HG03064 (cell line): ENCODE results near the gene PTPN7.
"Not testable (repeated sequence)": the region's sequence is repeated elsewhere in the genome, so short reads cannot be mapped to it uniquely, and the experiment has no call there.

Source experiments
- ATAC-seq: cut with Tn5 transposase; IDR thresholded peaks from one replicate; pipeline ENCODE4 v1.9.1; 2021; ENCODE audit warnings: low read depth; ENCODE audit not compliant: unreplicated experiment

PTPN7 gene

GRCh38 chr1:202167708-202168415 lies 7.5 kb upstream of the PTPN7 start:
- ATAC-seq: no peak

GRCh38 chr1:202167054-202167453 lies 6.7 kb upstream of the PTPN7 start:
- ATAC-seq: not testable (repeated sequence)

GRCh38 chr1:202165942-202166843 lies 5.8 kb upstream of the PTPN7 start:
- ATAC-seq: no peak

- ATAC-seq: no peak
Observed at GRCh38 chr1:202165267-202165941, 5.0 kb upstream of the PTPN7 start.

GRCh38 chr1:202164271-202165037 lies 4.1 kb upstream of the PTPN7 start:
- ATAC-seq: peak; percentile 46

GRCh38 chr1:202163281-202164270 lies 3.2 kb upstream of the PTPN7 start:
- ATAC-seq: no peak

- ATAC-seq: no peak
Observed at GRCh38 chr1:202162418-202163280, 2.2 kb upstream of the PTPN7 start.

GRCh38 chr1:202162047-202162417 lies 1.6 kb upstream of the PTPN7 start:
- no peak for ATAC-seq

- no peak for ATAC-seq
Observed at GRCh38 chr1:202161151-202162046, 997 bp upstream of the PTPN7 start.

GRCh38 chr1:202159534-202160371 lies 649 bp downstream of the PTPN7 start:
- no peak for ATAC-seq

GRCh38 chr1:202158810-202159533 lies 1.4 kb downstream of the PTPN7 start:
- no peak for ATAC-seq

- ATAC-seq: no peak
Observed at GRCh38 chr1:202157945-202158344, 2.5 kb downstream of the PTPN7 start.

GRCh38 chr1:202156590-202156989 lies 3.8 kb downstream of the PTPN7 start:
- ATAC-seq: no peak

GRCh38 chr1:202155478-202156021 lies 4.9 kb downstream of the PTPN7 start:
- no peak for ATAC-seq

GRCh38 chr1:202154766-202155477 lies 5.5 kb downstream of the PTPN7 start:
- no peak for ATAC-seq
